GM19452 (cell line): ENCODE measurements around the gene ARHGAP27.

Source experiments
- ATAC-seq: cut with Tn5 transposase; IDR thresholded peaks from one replicate; pipeline ENCODE4 v1.9.1; 2021; ENCODE audit not compliant: unreplicated experiment

ARHGAP27 gene

DNA sequence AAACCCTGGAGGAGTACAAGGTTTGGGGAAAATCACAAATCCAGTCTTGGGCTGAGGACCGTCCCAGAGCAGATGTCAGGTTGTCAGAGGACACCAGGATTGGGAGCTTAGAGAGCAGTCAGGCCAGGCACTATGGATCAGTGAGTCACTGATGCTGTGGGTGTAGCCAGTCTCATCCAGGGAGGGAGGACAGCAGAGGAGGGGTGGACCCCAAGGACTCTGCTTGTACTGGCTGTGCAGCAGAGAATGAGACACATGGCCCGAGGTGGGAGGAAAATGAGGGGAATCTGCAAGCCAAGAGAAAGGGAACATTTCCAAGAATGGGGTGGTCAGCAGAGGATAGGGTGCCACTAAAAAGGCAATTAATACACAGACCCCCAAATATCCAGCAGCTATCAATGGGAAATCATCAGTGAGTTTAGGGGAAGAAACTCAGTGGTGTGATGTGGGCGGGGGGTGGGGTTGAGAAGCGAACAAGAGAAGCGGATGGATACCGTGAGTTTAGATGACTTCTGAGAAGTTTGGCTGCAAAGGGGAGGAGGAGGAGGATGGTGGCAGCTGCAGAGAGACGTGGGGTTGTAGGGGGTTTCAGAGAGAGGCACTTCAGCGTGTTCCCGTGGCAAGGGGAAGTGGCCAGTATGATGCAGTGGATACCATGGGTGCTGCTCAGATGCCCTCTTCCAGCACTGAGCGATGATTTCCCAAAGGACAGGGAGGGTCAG is 43.9 kb downstream of the ARHGAP27 start:
- no peak for ATAC-seq

GRCh38 chr17:45387739-45388138 is 44.9 kb downstream of the ARHGAP27 start:
- no peak for ATAC-seq

GRCh38 chr17:45386178-45386577 is 46.5 kb downstream of the ARHGAP27 start:
- no peak for ATAC-seq

DNA sequence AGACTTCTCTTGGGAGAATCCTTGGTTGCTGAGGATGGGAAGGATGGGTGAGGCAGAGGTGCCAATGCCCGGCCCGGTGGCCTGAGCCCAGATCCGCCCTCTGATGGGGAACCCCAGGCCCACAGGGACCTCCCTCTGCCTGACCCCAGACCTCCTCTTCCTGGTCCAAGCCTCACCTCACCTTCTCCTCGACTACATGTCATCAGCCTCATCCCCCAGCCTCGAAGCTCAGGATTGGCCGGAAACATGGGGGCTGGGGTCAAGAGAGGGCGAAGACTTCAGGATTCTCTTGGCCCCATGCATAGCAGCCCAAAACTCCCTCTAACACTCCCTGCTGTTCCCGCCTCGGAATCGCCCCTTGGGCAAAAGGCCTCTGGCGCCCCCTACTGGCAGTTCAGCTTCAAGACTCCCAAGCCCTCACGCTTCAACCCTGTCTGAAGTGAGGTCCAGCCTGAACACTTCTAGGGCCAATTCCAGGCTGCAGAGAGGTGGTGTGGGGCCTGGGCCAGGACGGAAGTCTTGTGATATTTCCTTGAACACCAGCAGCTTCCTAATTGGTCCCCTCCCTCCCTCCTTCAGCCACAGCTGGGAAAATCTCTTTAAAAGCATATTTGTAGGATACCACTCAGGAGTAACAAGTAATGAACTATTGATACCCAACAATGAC is 47.2 kb downstream of the ARHGAP27 start:
- ATAC-seq = peak; percentile 53

DNA sequence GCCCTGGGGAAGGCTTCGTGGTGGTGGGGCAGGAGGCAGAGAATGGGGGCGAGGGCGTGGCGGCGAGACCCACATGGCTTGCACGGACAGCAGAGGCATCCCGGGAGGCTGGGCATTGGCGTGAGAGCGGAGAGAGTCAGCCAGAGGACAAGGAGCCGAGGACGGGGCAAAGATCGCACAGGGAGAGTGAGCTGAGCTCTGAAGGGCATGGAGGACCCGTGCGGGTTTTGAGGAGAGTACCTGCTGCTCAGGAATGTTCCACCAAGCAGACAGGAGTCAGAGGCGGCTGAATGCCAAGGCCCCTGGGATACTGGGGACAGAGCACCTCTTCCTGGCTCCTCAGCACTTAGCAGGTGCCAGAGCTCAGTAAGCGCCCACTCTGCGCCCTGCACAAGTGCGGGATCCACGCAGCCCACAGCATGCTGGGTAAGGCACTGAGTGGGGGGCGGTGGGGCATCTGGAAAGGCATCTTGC is 47.8 kb downstream of the ARHGAP27 start:
- ATAC-seq = no peak

- ATAC-seq = no peak
Observed at GRCh38 chr17:45384047-45384788, 48.5 kb downstream of the ARHGAP27 start.

- ATAC-seq = no peak
Observed at GRCh38 chr17:45383003-45383402, 49.7 kb downstream of the ARHGAP27 start.

DNA sequence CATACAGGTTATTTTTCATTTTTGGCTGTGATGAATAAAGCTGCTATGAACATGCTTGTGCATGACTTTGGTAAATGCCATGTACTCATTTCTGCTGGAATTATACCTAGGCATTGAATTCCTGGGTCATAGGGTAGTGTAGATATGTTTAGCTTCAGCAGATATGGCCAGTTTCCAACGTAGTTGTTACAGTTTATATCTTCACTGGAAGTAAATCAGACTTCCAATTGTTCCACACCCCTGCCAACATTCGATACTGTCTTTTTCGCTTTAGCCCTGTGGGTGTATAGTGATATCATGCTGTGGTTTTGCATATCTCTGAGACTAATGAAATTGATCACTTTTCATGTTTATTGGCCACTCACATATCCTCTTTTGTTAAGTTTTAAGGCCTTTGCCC is 50.4 kb downstream of the ARHGAP27 start:
- ATAC-seq = no peak

- no peak for ATAC-seq
Observed at GRCh38 chr17:45380991-45381390, 51.7 kb downstream of the ARHGAP27 start.

GRCh38 chr17:45380046-45380765 is 52.5 kb downstream of the ARHGAP27 start:
- no peak for ATAC-seq

DNA sequence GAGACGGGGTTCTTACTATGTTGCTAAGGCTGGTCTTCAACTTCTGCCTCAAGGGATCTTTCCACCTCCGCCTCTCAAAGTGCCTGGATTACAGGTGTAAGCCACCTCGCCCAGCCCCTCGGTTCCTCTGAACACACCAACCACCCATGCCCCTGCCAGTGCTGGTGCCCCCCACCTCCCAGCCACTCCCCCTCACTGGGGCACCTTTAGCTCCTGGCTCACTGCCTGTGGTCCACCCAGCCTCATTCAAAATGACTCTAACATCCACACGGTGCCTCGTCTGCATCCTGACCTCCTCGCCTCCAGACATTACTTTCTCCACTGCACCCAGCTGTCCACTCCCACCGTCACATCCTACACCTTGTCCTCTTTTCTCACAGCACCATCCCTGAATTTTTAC is 55.3 kb downstream of the ARHGAP27 start:
- no peak for ATAC-seq

DNA sequence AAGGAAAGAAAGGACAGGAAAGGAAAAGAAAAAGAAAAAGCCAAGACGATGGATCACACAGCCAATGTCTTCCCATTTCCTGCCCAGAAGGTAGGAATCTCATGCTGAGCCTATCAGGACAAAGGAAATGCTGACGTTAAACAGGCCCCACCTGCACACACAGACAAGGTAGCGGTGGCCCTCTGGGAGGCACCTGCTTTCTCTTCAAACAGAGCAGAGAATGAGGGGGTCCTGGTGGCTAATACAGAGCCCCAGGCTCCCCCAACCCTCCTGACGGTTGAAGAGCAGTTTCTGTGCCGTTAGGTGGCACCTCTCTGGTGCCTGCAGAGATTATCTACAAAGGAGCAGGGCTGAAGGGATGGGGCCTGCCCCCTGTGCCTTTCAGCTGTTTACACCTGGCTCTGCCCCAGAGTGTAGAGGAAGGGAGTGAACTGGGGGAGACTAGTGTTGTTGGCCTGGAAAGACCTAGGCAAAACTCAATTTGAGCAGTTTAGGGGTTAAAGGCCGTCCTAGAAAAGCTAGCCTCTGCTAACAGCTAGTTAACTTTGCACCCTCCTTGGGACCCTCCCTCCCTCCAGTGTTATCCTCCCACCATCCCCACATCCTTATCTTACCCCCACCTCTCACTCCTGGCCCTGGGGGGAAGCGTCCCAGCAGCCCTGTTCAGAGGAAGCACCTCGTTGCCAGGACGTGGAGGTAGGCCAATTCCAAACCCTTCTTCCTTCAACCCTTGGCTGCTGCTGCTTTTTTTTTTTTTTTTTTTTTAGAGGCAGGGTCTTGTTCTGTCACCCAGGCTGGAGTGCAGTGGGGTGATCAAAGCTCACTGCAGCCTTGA is 56.3 kb downstream of the ARHGAP27 start:
- no peak for ATAC-seq

DNA sequence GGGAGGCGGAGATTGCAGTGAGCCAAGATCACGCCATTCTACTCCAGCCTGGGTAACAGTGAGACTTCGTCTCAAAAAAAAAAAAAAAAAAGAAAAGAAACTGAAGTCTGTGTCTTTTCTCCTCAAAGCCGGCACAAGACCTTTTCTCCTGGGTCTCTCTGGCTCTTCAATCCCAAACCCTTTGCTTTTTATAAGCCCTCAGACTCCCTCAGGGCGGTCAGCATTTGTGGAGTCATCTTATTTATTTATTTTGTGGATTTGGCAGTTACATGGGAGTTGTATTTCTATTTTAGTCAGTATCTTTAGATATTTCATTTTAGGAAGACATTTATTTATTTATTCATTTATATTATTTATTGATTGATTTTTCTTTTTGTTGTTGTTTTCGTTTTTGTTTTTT is 58.2 kb downstream of the ARHGAP27 start:
- no peak for ATAC-seq

- ATAC-seq = no peak
Observed at GRCh38 chr17:45372325-45372869, 60.3 kb downstream of the ARHGAP27 start.

- no peak for ATAC-seq
Observed at GRCh38 chr17:45371414-45372324, 61.0 kb downstream of the ARHGAP27 start.

DNA sequence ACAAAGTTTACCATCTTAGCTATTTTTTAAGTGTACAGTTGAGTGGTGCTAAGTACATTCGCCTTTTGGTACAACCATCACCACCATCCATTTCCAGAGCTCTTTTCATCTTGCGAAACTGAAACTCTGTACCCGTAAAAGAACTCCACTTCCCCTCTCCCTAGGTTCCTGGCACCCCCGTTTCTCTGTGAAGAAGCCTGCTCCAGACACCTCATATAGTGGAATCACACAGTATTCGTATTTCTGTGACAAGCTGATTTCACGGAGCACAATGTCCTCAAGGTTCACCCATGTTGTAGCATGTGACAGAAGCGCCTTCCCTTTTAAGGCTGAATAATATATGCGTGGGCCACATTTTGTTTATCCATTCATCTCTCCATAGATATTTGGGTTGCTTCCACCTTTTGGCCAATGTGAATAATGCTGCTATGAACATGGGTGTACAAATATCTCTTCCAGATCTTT is 61.7 kb downstream of the ARHGAP27 start:
- ATAC-seq = no peak

DNA sequence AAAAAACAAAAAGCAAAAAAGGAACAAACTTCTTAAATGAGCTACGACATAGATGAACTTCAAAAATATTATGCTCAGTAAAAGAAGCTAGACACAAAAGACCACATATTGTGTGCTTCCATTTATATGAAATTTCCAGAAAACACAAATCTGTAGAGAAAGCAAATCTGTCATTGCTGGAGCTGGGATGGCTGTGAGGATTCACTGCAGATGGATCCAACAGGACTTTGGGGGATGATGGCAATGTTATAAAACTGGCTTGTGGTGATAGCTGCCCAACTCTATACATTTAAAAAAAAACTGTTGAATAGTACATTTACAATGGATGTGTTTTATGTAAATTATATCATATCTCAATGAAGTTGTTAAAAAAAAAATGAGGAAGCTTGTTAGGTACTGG is 63.2 kb downstream of the ARHGAP27 start:
- ATAC-seq = no peak

- no peak for ATAC-seq
Observed at GRCh38 chr17:45368651-45369050, 64.0 kb downstream of the ARHGAP27 start.

GRCh38 chr17:45367216-45367615 is 65.5 kb downstream of the ARHGAP27 start:
- no peak for ATAC-seq
